Activated CD4-positive, alpha-beta memory T cell treated with anti-CD3 and anti-CD28 coated beads, Interleukin-2, amount 10 ng/mL, durations not matched to agents 7 days and 5 days (primary cell): Measurements from ENCODE around the gene LRRC8B. TPM values are rescaled to one million over a fixed set of nuclear protein-coding genes. Genes with fewer than 3 reads are reported as not detected.

ENCODE experiments used
- CTCF ChIA-PET: fragments of 350-600 bp; sonication (Branson Sonifier 250); formaldehyde crosslinking; loops from one replicate; lab custom pipeline; 2021; ENCODE audit warnings: antibody characterized with exemption, inconsistent platforms; lab: Charles Lee
- POLR2A ChIA-PET: fragments of 350-600 bp; sonication (Branson Sonifier 250); formaldehyde crosslinking; loops from one replicate; lab custom pipeline; 2021; ENCODE audit warnings: antibody characterized with exemption; lab: Charles Lee
- DNase-seq: peaks from one replicate; pipeline ENCODE4 v3.0.0-alpha.2; 2020
- H3K27ac Mint-ChIP-seq: one replicate; pipeline ENCODE4 v1.8.0; 2021; ENCODE audit warnings: mild to moderate bottlenecking, mixed read lengths
- H3K27me3 Mint-ChIP-seq: one replicate; pipeline ENCODE4 v1.8.0; 2021; ENCODE audit warnings: mixed read lengths
- H3K36me3 Mint-ChIP-seq: one replicate; pipeline ENCODE4 v1.8.0; 2021; ENCODE audit warnings: low read depth, mixed read lengths
- H3K4me1 Mint-ChIP-seq: one replicate; pipeline ENCODE4 v1.8.0; 2021; ENCODE audit warnings: mixed read lengths
- H3K4me3 Mint-ChIP-seq: one replicate; pipeline ENCODE4 v1.8.0; 2021; ENCODE audit warnings: mild to moderate bottlenecking, mixed read lengths
- H3K9me3 Mint-ChIP-seq: one replicate; pipeline ENCODE4 v1.8.0; 2021; ENCODE audit warnings: mixed read lengths
- total RNA-seq, 2 experiments: library from RNA; stranded (reverse); gene quantifications; one replicate each; pipeline ENCODE4 v1.2.3, GENCODE V29; 2021

LRRC8B gene
- total RNA-seq, 2 experiments from 2014 or later: 21.3 to 21.7 TPM

DNA sequence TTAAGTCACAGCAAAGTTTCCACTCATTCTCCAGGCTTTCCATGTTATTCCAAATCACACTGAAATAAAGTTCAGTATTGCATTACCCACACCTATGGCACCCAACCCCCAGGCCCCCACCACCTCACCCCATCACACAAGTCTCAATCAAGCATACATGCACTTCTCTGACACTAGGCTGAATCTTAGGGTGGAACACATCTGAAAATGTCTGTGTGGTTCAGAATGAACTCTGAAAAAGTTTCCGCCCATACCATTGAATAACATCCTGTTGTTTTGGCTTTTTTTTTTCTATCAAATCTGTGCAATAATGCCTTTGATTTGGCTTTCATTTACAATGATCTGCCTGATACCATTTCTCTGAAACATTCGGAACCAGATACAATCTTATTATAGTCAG, 82.5 kb downstream of the LRRC8B start:
- CTCF ChIA-PET: interaction anchor here (0.9 to 10.4 kb wide), 7 partner anchors 10 to 156 kb away, joined by 3 to 102 read pairs (median 19); no protein-coding TSS in a partner anchor
- Mint-ChIP-seq H3K36me3 (peaks cover 31% of the 10 kb centered on the region), H3K4me1 (peaks cover 92% of the 10 kb centered on the region), H3K4me3 (peak overlapping the region; percentile 31), H3K27me3 (no peaks in the 10 kb centered on the region), H3K9me3 (no peaks in the 10 kb centered on the region), H3K27ac (peak overlapping the region; percentile 99)
- POLR2A ChIA-PET: interaction anchor here (1.1 to 12.0 kb wide), 9 partner anchors 13 to 542 kb away, joined by 3 to 828 read pairs (median 16); partner anchors contain the start of genes GBP1, GBP2, LRRC8B and LRRC8C
- peak; percentile 53 for DNase-seq

DNA sequence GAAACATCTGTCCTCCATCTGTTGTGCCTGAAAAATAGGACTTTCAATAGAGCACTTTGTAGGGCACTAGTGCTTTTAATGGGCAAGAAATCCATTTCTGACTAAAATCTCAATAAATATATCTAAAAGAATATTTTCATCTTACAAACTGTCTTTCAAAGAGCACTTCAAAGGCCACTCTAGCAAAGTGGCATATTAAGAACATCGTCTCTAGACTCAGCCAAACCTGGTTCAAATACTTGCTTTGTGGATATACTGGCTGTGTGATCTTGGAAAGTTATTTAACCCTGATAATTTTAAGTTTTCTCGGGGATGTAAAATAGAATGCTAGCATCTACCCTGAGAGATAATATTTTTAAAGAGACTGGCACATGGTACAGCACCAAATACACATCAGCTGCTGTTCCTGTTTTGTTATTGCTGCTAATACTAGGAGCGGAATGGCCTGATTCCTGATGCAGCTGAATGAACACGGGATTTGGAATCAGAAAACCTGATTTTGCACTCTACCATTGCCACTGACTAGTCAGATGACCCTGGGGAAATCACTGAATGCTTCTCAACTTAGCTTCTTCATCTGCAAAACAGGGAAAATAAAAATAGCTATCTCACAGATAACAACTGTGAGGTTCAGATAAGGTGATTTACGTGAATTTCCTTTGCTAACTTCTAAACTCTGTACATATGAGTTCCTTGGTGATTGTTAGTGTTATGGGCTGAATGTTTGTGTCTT, 83.1 kb downstream of the LRRC8B start:
- Mint-ChIP-seq H3K27ac (peak overlapping the region; percentile 99), H3K4me1 (peaks cover 93% of the 10 kb centered on the region), H3K27me3 (no peaks in the 10 kb centered on the region), H3K36me3 (peaks cover 33% of the 10 kb centered on the region), H3K4me3 (peak overlapping the region; percentile 86), H3K9me3 (no peaks in the 10 kb centered on the region)
- ChIA-PET CTCF (interaction anchor here (0.8 to 10.4 kb wide), 13 partner anchors 10 to 235 kb away, joined by 3 to 102 read pairs (median 6); partner anchors contain the start of gene LRRC8C), POLR2A (interaction anchor here (0.8 to 12.0 kb wide), 20 partner anchors 9 to 538 kb away, joined by 3 to 828 read pairs (median 12); partner anchors contain the start of genes GBP2, LRRC8B and LRRC8C)
- DNase-seq: no peak

DNA sequence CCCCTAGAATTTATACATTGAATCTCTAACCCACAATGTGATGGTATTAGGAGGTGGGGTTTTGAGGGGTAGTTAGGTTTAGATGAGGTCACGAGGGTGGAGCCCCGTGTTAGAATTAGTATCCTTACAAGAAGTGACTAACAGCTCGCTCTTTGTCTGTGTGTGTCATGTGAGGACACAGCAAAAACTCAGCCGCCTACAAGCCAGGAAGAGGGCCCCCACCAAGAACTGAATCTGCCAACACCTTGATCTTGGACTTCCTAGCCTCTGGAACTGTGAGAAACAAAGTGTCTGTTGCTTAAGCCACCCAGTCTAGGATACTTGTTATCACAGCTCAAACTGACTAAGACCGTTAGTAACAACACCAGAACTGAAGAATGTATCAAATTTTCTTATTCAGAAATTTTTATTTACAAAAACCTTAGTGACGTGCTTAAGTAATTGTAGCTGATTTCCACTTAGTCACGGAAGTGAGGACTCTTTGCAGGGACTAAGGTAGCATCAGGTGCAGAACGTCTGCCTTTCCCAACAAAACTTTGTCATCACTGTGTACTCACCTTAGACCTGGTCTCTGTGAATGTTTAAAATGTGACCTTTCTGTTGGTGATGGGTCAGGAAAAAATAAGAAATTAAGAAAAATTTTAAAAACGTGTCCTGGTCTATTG, 83.8 kb downstream of the LRRC8B start:
- ChIA-PET POLR2A (interaction anchor here (0.6 to 12.0 kb wide), 27 partner anchors 8 to 538 kb away, joined by 3 to 828 read pairs (median 9); partner anchors contain the start of genes GBP2, GBP4, GBP5 and LRRC8B), CTCF (interaction anchor here (0.8 to 10.4 kb wide), 17 partner anchors 8 to 235 kb away, joined by 3 to 102 read pairs (median 6); partner anchors contain the start of gene LRRC8C)
- peak; percentile 76 for DNase-seq
- H3K36me3 Mint-ChIP-seq: peaks cover 29% of the 10 kb centered on the region
- no peaks in the 10 kb centered on the region for H3K9me3 Mint-ChIP-seq
- H3K4me3 Mint-ChIP-seq: peak overlapping the region; percentile 86
- H3K4me1 Mint-ChIP-seq: peaks cover 92% of the 10 kb centered on the region
- no peaks in the 10 kb centered on the region for H3K27me3 Mint-ChIP-seq
- H3K27ac Mint-ChIP-seq: peak overlapping the region; percentile 99

DNA sequence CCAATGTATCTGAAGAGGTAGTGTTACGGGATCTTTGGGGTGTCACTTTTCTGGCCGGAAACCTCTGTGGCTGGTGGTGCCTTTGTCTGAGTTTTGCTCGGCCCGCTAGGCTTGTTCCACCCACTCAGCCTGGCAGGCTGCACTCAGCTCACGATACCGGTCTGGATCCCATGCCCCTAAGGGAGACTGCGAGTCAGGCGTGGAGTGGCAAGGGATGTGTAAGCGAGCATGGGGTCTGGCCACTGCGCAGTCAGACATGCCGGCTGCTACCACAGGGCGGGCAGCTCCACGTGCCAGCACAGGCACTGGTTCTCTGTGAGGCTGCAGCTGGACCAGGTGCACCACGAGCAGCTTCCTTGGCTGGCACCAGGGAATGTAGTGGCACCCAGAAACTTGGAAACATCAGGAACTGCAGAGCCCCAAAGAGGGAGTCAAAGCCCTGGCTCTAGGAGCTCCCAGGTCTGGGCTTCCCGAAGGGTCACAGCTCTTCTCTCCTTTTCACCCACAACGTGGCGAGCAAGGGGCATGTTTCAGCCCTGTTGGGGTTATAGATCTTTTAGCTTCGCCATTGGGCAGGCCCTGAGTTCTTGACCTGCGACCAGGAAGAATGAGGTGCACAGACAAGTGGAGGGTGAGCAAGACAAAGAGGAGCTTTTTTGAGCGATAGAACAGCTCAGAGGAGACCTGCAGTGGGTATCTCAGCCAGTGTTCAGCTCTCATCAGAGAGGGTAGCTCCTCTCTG, 84.5 kb downstream of the LRRC8B start:
- CTCF ChIA-PET: interaction anchor here (0.9 to 10.4 kb wide), 17 partner anchors 9 to 154 kb away, joined by 3 to 102 read pairs (median 6); partner anchors contain the start of gene LRRC8C
- Mint-ChIP-seq H3K9me3 (no peaks in the 10 kb centered on the region), H3K27me3 (no peaks in the 10 kb centered on the region)

DNA sequence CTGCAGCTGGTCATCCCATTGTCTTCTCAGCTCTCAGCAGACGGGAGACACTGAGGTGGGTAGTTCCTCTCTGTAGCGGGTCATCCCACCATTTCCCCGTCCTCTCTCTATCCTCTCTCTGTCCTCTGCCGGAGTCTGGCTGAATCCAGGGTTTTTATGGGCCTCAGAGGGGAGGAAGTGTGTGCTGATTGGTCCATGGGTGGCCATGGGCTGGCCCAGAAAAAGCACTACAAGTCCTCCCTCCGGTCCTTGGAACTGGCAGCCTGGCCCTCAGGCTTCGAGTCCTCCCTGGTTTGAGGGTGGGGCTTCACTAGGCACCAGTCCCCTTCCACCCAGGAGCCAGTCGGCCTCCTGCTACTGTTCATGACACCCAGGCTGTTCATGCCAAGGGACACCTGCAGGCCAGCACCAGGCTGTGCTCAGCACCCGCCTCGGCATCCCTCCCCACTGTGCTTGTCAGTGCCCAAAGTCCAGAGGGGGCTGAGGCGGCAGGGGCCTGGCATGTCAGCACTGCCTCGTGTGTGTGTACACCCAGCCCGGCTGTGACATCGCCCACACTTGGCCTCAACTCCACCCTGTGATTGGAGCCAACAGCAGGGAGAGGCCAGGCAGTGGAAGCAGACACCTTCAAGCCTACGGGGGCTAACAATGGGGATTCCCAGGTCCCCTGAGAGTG, 85.3 kb downstream of the LRRC8B start:
- H3K9me3 Mint-ChIP-seq: no peaks in the 10 kb centered on the region
- peaks cover 33% of the 10 kb centered on the region for H3K36me3 Mint-ChIP-seq
- peak; percentile 81 for DNase-seq
- ChIA-PET POLR2A (interaction anchor here (0.6 to 12.0 kb wide), 33 partner anchors 7 to 545 kb away, joined by 3 to 828 read pairs (median 7); partner anchors contain the start of genes GBP1, GBP2, GBP4 and GBP5), CTCF (interaction anchor here (1.0 to 10.4 kb wide), 12 partner anchors 9 to 153 kb away, joined by 3 to 102 read pairs (median 12); no protein-coding TSS in a partner anchor)
- peak overlapping the region; percentile 99 for H3K27ac Mint-ChIP-seq
- peak overlapping the region; percentile 86 for H3K4me3 Mint-ChIP-seq
- H3K27me3 Mint-ChIP-seq: no peaks in the 10 kb centered on the region
- peaks cover 91% of the 10 kb centered on the region for H3K4me1 Mint-ChIP-seq

More for the DNA sequence above, 84.5 kb downstream of the LRRC8B start:
- POLR2A ChIA-PET: interaction anchor here (0.5 to 12.0 kb wide), 36 partner anchors 9 to 544 kb away, joined by 3 to 828 read pairs (median 5); partner anchors contain the start of genes GBP1, GBP2, GBP4 and GBP5
- Mint-ChIP-seq H3K27ac (peak overlapping the region; percentile 99), H3K4me1 (peaks cover 91% of the 10 kb centered on the region), H3K4me3 (peak overlapping the region; percentile 86), H3K36me3 (peaks cover 28% of the 10 kb centered on the region)
- DNase-seq: peak; percentile 83

DNA sequence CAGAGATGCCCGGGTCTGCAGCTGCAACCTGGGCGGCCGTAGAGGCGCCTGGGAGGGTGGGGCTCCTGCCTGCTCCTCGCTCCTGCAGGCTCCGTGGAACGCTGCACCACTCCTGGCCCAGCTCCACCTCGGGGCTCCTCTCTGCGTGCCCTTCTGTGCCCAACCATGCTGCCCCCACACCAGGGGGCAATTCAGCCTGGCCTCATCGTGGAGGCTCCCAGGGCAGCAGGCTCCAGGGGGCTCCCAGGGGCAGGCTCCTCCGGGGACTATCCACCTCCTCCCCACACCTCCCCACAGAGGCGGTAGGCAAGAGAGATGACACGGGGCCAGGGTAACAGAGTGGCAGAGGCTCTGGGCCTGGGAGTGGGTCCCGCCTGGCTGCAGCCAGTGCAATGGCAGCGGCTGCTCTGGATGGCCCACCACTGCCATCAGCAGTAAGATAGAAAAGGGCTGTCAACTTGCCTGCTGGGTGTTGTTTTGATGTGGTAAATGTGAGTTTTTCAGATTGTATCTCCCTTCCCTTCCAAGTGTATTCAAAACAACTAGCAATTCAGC, 85.9 kb downstream of the LRRC8B start:
- ChIA-PET POLR2A (interaction anchor here (0.7 to 12.0 kb wide), 25 partner anchors 8 to 545 kb away, joined by 3 to 828 read pairs (median 4); partner anchors contain the start of genes GBP1, LRRC8B and LRRC8C), CTCF (interaction anchor here (0.9 to 10.4 kb wide), 12 partner anchors 9 to 152 kb away, joined by 3 to 102 read pairs (median 8); partner anchors contain the start of gene LRRC8C)
- peaks cover 27% of the 10 kb centered on the region for H3K36me3 Mint-ChIP-seq
- no peaks in the 10 kb centered on the region for H3K9me3 Mint-ChIP-seq
- peak overlapping the region; percentile 99 for H3K27ac Mint-ChIP-seq
- peak; percentile 69 for DNase-seq
- peak overlapping the region; percentile 79 for H3K4me3 Mint-ChIP-seq
- peaks cover 91% of the 10 kb centered on the region for H3K4me1 Mint-ChIP-seq
- H3K27me3 Mint-ChIP-seq: no peaks in the 10 kb centered on the region

DNA sequence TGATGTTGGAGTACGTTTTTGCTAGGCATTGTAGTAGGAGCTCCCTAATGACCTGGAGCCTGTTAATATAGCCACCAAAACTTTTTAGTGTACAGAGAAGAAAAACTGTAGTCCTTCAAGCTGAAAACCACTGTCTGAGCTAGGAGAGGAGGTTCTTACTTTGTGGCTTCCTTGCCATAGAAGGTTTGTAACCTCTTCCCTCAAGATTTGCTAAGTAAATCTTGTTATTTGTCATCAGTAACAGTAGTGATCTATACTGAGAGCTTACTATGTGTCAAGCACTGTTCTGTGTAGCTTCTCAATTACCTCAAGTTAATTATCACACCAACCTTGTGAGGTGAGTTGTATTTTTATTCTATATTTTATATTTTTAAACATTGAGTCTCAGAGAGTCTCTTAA, 87.1 kb downstream of the LRRC8B start:
- Mint-ChIP-seq H3K4me3 (peak overlapping the region; percentile 79), H3K27me3 (no peaks in the 10 kb centered on the region), H3K27ac (peak overlapping the region; percentile 99), H3K4me1 (peaks cover 88% of the 10 kb centered on the region), H3K36me3 (peaks cover 37% of the 10 kb centered on the region), H3K9me3 (no peaks in the 10 kb centered on the region)
- ChIA-PET CTCF (interaction anchor here (0.8 to 10.4 kb wide), 14 partner anchors 9 to 232 kb away, joined by 3 to 102 read pairs (median 6); partner anchors contain the start of gene LRRC8C), POLR2A (interaction anchor here (0.7 to 12.0 kb wide), 29 partner anchors 9 to 548 kb away, joined by 3 to 828 read pairs (median 4); partner anchors contain the start of genes GBP1, LRRC8B, LRRC8C and ZNF326)
- DNase-seq: no peak

DNA sequence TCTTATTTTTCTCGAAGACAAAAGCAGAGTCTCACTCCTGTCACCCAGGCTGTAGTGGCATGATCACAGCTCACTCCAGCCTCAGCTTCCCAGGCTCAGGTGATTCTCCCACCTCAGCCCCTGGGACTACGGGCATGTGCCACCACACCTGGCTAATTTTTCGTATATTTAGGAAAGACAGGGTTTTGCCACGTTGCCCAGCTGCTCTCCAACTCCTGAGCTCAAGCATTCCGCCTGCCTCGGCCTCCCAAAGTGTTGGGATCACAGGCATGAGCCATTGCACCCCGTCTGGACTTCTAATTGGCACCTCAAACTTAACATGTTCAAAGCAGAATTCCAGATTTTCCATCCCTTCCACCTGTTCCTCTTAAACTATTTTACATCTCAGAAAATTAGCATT, 89.3 kb downstream of the LRRC8B start:
- ChIA-PET CTCF (interaction anchor here (4.5 kb wide), 1 partner anchor 13 kb away, joined by 57 read pairs; no protein-coding TSS in a partner anchor), POLR2A (interaction anchor here (0.8 to 1.8 kb wide), 4 partner anchors 10 to 90 kb away, joined by 3 to 8 read pairs (median 4); partner anchors contain the start of gene LRRC8B)
- Mint-ChIP-seq H3K9me3 (peaks cover 17% of the 10 kb centered on the region), H3K27me3 (no peaks in the 10 kb centered on the region), H3K36me3 (peaks cover 55% of the 10 kb centered on the region), H3K4me3 (no peak overlapping the region), H3K27ac (peak overlapping the region; percentile 46), H3K4me1 (peaks cover 85% of the 10 kb centered on the region)
- no peak for DNase-seq

DNA sequence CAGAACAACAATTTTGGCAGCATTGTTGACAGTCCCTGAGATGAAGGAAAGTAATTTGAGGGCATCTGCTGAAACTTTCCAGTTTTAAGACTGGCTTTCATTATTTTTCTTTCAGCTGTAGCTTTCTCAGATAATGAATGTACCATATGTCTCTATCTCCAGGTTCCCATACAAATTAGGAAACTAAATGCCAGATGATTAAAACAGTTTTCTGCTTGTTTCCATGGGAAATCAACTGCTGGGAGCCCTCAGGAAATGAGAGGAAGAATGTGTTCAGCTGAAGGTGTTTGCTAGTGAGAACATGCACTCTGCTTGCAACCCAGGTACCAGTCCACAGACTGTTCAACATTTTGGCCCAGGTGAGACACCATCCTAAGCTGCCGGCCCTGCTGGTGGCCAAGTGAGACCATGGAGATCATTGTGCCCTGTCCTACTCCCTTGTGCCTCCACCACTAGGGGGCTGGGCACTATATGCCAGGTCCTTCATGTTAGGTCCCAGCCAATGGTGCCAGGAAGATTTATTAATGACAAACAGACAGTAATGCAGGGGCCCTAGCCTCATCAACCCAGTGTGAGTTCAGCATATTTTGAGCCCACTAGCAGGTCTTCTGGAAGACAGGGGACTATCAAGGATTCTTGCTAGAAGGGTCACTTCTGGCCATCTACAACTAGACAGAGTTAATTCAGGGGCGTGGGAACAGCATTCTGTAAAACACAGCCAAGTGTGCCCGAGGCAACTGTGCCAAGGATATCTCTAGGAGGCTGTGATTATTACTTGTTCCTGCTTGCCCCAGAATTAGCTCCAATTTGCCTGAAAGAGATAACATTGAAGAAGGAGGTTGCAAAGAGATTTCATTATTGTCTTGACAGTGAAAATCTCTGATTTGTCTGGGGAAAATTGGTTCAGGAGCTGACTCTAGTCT, 91.3 kb downstream of the LRRC8B start:
- Mint-ChIP-seq H3K4me3 (no peak overlapping the region), H3K27me3 (no peaks in the 10 kb centered on the region), H3K36me3 (peaks cover 59% of the 10 kb centered on the region), H3K9me3 (peaks cover 19% of the 10 kb centered on the region), H3K27ac (no peak overlapping the region), H3K4me1 (peaks cover 83% of the 10 kb centered on the region)
- no peak for DNase-seq
- ChIA-PET POLR2A (interaction anchor here (1.1 to 24.5 kb wide), 4 partner anchors 9 to 416 kb away, joined by 3 to 828 read pairs (median 10); no protein-coding TSS in a partner anchor), CTCF (interaction anchor here (0.6 to 4.5 kb wide), 5 partner anchors 11 to 38 kb away, joined by 3 to 57 read pairs (median 4); partner anchors contain the start of gene LRRC8C)
